Measurements from ENCODE around the gene OTX1. TPM values are rescaled to one million over a fixed set of nuclear protein-coding genes. Genes with fewer than 3 reads are reported as not detected.

The OTX1 gene
- total RNA-seq, 1 donor from 2014 or later = 4.8 TPM

DNA sequence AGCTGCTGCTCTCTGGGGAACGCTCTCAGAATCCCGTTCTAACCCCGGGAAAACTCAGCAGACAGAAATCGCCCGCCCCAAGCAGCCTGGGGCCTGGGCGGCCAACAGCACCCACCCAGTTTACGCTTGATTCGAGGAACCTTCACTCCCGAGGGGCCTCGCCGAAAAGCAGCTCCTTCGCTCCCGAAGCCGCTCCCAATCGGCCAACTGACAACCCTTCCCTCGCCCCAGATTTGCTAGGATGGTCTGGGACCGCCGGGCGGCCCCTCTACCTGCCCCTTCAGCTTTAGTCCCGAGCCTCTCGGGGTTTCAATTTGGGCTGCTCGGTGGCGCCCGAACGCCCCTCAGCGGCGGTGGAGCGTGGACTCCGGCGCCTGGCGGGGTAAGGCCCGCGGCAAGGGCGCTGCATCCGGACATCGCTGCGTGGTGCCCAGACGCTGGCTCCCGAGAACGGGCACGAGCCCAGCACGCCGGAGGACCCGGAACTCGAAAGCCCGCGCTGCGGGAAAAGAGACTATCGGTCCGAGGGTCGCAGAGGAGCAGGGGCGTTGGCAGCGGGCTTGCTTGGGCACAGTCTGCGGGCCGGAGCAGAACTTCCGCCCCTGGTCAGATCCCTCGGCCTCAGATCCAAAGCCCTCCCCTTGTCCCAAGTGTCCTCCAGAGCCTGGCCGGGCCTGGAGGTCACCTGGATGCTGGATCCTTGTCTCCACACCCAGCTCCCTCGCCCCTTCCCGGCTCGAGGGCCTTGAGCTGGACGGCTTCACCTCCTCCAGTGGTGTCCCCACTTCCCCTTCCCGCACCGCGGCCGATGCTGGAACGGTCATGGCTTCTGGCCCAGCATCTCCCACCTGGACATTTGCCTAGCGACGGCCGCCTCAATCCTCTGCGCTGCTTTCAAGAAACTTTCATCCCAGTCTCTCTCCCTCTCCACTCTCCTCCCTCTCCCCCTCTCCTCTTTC lies 3.0 kb upstream of the OTX1 start:
- DNase-seq (ENCODE audit: low spot score) = no peak

DNA sequence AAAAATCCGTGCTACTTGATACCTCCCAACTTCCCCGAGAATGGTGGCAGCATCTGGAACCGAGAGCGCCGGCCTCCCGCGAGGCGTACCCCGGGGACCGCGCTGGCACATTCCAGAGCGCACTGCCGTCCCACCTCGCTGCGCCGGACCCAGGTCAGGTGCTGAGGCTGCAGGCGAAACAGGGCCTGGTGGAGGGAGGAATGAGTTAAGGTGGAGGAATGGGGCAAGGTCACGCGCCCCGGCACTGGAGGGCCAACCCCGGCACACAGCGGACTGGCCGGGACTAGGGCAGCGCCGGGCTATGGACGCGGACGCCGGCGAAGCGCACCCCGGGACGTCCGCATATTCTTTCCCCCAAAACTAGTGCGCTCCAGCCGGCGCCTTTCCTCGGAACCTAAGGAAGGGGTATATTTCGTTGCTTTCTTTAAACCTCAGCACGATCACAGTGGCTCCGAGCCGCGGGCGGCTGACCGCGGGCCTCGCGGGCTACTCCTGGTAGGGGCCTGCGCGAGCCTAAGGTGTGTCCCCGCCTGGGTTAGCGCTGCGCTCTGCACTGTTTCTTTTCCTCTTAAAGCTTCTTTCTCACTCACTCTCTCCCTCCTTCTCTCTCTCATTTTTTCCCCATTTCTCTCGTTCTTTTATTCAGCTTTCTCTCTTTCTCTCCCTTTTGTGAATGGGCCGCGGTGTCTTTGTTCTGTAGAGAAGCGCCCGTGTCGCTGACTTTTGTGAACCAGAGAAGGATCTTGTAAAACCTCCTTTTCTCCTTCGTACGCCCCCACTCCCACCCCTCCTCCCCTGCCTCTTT lies 2.1 kb upstream of the OTX1 start:
- peak; percentile 26 for DNase-seq (ENCODE audit: low spot score)

DNA sequence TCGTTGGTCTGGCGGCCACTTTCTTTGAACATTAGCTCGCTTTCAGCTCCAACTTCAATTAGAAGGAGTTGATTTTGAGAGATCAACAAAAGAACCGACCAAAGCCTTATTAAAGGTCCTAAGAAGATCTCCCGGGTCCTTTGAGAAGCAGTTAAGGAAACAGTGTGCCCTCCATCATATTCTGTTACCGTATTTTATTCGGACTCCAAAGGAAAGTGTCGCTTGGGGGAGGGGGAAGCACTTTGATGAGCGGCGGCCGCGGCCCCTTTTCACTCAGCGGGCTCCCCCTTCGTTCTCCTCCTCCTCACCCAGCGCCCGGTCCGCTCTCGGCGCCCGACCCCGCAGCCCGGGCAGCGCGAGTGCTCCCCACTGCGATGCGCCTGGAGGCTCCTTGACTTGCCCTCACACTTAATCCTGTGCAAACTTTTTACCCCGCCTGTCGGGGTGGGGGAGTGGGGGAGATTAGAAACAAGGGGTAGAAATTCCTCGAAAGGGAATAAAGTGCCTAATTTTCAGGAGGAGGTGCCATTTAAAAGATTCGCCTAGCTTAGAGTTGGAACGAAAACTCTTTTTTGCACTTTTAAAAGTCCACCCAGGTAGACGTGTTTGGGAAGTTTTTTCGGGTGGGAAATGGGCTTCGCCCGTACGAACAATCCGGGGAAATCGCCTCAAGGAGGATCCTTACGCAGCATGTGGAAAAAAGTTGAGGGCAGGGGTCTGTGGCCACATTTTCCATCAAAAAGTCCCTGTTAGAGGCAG lies 1.2 kb upstream of the OTX1 start:
- no peak for DNase-seq (ENCODE audit: low spot score)

DNA sequence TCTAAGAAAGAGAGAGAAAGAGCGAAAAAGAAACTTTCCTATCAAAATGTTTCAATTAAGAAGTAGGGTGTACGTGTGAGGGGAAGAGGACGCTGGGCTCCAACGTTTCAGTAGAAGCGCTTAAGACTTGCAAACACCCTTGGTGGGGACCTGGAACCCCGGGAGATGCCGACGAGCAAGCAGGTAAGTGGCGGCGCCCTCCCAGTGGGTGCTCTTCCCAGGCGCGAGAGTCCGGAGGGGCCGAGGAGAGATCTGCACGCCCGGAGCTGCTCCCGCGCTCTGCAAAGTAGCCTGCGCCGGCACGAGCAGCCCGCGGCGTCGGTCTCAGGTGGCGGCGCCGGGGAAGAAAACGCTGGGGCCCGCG lies 678 bp upstream of the OTX1 start:
- no peak for DNase-seq (ENCODE audit: low spot score)

DNA sequence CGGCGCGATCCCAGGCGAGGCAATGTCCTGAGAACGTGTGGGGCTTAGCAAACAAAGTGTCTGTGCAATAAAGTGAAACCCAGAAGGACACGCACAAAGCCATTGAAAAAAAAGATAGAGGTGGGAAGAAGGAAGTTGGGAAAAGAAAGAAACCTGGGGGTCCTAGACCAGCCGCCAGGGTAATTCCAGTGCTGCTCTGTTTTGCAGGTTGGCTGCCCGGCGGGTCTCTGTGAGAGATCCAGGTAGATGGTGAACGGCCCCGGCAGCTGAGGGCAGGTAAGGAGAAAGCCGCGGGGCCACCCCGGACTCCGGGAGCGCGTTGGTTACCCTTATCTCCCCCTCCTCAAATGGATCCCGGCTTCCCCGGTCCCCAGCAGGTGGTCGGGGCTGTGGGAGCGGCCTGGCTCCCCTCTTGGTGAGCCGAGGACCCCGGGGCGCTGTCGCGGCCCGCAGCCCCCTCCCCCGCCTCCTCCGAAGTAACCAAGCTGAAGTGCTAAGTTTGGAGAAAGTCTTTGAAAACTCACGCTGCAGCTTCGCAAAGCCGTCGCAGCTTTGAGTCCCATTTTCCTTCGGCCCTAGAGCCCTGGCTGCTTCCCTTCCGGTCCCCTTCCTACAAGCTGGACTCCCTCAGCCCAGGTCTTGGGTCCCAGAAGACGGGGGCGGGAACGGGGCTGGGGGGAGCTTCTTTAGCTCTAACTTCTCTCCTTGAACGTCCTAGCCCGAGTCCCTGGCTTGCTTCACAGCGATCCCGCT lies 588 bp downstream of the OTX1 start:
- DNase-seq (ENCODE audit: low spot score) = no peak

DNA sequence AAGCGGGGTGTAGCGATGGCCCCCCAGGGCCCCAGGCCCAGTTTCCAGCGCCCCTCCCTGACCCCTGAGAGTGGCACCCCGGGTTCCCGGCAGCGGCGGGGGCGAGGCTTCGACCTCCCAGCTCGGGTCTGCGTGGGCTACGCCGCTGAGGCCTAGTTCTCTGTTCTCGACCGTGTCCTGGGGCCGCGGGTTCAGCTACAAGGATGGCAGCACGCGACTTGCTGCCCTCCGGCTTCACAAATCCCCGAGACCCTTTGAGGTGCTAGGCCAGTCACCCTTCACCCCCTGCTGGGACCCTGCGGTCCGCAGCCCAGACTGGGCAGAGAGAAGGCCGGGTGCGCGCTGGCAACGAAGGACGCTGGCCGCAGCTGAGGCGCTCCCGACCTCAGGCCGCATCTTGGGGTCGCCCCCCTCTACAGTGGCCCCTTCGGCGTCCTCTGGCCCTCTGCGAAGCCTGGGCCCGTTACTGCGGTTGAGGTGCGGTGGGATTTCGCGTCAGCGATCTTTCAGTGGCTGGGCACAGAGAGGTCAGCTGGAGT lies 1.2 kb downstream of the OTX1 start:
- no peak for DNase-seq (ENCODE audit: low spot score)

DNA sequence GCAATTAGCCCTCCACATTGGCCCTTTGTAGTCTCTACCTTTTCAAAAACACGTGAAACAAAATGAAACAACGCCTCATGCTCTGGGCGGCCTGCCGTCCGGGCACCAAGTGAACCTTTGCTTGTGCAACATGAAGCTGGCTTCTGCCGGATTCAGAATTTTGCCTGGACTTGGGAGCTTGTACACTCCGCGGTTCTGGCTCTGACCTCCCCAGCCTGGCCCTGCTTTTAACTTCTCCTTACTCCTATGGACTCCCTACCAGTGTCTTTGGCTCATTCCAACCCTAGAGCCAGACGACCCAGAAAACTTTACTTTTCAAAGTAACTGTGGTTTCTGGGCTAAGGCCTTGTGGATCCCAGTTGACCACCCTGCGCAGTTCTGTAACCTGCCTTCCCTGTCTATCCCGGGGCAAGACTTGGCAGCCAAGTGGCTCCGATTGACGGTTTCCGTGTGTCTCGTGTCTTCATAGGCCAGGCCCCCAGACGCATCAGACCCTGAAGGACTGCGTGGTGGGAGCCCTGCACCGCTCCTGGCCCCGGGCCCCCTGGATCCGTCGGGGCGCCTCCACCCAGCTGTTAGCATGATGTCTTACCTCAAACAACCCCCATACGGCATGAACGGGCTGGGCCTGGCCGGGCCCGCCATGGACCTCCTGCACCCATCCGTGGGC lies 1.9 kb downstream of the OTX1 start:
- DNase-seq (ENCODE audit: low spot score) = no peak

DNA sequence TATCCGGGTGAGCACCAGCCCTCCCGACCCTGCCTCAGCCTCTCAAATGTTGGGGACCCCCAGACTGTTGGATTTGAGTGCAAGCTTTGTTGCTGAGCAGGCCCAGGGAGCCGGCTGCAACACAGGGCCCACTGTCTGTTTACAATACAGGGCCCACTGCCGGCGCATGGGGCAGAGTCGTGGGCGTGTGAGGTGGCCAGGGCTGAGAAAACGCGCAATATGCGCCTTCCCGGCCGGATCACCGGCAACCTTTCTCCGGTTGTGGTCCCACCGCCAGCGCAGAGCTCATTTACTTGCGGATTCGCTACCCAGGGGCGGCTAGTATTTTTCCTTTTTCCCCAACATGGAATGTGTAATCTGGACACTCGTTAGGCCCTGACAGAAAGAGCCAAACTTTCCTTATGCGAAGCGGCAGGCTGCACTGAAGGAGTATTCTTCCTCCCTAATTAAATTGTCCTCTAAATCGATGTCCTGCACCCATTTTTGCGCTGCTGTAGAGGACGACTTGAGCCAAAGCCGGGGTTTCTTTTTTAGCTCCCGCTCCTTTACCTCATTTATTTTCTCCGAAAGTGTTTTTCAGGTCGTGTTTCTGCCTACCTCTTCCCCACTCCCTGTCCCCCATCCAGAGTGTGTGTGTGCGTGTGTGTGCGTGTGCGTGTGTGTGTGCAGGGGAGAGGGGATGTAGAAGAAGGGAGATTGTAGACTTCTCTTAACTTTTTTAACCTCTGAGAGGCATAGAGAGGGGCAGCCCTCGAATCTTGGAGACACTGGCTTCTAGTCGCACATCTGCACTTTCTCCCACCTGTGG lies 2.7 kb downstream of the OTX1 start:
- DNase-seq (ENCODE audit: low spot score) = no peak

DNA sequence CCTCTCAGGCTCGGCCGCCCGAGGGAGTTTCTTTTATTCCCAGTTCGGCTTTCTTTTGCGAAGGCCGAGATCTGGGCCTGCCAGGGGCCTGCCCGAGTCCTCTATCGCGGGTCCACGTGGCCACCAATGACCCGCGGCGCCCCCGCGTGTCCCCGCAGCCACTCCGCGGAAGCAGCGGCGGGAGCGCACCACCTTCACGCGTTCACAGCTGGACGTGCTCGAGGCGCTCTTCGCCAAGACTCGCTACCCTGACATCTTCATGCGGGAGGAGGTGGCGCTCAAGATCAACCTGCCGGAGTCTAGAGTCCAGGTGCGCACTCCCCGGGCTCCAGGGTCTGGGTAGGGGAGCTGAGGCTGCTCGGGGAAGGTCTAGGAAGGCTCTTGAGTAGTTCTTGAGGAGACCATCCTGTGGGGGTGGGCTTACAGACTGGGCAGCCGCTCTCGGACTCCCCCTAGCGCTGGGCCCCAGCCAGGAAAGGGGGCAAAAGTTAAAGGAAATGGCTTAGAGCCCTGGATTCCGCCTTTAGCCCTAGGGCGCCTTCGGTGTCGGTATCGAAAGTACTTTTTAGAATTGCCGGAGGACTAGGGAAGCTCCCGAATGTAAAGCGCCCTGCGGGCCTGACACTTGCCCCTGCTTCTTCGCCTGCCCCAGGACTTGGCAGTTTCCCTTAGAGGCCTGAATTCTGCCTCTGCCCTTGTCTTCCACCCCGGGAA lies 3.4 kb downstream of the OTX1 start:
- DNase-seq (ENCODE audit: low spot score) = no peak

DNA sequence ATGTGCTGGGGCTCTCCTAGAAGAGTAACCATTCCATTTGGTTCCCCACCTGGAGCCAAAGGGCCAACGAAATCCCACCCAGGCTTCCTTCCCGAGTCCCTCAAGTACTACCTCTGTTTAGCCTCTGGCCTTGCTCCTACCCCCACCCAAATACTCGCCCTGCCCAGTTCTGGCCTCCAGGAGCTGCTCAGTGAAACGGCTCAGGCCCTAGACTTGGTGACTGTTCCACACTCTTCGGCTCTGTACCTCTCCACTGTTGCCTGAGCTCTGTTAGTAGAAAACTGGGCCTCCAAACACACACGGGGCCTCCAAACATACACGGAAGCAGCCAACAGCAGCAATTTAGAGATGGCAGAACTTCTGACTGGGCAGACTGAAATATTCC lies 4.2 kb downstream of the OTX1 start:
- no peak for DNase-seq (ENCODE audit: low spot score)

DNA sequence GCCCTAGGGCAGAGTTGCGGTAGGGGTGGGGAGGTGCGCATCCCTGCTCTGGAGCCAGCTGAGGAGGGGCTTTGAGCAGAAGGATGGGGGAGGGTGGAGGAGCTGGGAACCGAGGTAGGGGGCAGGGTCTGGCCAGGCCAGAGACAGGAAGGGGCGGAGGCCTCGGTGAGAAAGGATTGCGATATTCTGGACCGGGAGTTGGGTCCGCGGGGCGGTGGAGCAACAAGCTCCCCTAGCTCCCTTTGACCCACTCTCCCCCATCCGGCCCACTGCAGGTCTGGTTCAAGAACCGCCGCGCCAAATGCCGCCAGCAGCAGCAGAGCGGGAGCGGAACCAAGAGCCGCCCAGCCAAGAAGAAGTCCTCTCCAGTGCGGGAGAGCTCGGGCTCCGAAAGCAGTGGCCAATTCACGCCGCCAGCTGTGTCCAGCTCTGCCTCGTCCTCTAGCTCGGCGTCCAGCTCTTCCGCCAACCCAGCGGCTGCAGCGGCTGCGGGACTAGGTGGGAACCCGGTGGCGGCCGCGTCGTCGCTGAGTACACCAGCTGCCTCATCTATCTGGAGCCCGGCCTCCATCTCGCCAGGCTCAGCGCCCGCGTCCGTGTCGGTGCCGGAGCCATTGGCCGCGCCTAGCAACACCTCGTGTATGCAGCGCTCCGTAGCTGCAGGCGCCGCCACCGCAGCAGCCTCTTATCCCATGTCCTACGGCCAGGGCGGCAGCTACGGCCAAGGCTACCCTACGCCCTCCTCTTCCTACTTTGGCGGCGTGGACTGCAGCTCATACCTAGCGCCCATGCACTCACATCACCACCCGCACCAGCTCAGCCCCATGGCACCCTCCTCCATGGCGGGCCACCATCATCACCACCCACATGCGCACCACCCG lies 4.8 kb downstream of the OTX1 start:
- DNase-seq (ENCODE audit: low spot score) = no peak

DNA sequence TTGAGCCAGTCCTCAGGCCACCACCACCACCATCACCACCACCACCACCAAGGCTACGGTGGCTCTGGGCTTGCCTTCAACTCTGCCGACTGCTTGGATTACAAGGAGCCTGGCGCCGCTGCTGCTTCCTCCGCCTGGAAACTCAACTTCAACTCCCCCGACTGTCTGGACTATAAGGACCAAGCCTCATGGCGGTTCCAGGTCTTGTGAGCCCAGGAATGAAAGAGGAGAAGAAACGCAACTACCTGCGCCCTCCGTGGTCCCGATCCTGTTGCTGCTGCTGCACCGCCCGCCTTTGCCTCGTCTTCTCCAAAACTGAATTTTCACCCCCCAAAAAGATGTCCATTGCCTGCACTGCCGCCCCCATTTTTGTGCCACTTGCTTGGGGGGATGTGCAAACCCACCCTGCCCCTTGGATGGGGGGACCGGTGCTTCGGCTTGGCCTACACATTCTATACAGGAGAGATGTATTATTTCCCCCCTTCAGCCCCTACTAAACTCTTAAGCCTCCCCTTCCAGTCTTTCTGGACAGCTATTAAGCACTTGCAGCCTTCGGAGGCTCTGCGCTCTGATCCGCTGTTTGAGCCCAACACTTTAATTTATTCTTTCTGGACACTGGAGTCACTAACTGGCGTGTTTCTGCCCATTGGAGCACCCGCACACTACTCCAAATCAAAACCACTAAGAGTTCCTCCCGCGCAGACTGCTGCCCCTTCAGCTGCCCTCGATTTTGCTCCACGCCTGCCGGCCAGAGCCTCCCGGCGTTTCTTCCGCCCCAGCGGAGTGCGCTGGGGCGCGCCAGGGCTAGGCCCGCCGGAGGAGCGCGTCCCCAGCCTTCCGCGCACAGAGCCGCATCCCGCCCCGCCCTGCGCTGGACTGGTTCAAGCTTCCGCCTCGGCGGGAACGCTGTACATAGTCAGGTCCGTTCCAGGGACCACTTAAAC lies 5.7 kb downstream of the OTX1 start:
- peak; percentile 25 for DNase-seq (ENCODE audit: low spot score)

DNA sequence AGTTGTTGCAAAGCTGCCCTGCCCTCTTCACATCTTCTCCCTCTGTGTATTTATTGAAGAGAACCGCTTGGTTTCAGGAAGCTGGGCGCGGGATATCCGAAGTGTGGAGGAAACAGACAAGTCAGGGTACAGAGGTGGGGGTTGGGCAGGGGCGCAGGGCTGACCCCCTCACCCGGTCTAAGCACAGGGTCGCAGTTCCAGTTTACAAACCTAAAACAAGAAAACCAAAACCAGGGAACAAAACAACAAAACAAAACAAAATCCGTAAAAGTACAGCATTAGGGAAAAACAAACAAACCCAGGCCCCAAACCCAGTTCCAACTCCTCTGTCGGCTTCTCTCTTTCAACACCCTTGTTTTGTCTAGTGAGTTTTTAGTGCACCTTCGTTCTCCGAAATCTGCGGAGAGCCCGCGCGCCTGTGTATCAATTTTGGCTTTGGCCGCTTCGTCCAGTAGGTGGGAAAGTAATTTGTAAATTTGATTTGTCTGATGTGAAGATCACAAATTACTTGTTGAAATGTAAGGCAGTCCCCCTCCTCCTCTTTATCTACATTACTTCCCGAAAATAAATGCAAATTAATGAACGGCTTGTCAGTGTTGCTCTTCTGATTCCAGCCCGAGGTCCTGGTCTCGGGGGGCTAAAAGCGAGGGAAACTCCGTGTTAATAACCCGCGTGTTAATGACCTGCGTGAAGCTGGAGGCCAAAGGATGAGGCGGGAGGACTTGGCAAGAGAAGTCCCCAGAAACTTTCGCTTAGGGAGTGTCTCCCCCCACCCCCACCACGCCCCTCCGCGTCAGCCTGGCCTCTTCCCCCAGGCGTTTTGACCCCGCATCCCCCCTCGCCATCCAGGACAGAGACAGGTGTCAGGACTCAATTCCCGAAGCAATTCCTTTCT lies 6.9 kb downstream of the OTX1 start:
- no peak for DNase-seq (ENCODE audit: low spot score)

DNA sequence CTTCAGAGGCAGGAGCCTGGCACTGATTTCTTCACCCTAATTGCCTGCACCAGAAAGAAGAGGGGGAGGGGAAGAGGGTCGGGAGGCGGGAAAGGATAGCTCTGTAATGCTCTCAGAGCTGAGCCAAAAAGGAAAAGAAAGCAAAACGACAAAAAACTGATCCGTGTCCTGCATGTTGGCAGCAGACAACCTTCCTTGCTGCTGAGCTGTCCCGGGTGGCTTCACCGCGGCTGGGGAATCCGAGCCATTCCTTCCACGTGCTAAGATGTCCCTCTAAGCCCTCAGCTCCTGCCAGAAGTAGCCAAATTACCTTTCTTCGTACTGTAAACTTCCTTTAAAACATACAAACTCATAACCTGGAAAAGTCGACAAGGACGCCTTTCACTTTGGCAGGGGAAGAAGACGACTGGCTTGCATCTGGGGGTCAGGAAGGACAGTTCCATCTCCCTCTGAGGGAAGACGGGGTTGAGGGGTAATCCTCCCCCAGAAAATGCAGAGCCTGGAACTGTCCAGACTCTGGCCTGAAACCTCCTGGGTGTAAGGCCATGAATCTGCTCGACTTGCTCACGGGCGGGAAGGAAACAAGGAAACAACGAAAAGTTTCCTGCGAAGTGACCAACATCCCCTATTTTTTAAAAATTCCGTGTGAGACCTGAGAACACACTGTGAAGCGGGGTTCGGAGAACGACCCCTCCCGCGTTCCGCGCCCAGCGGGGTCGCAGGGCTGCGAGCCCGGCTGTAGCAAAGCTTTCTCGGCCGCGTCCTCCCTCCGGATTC lies 7.7 kb downstream of the OTX1 start:
- DNase-seq (ENCODE audit: low spot score) = peak; percentile 48

Measured in umbilical cord (tissue), 2 donors.